Hematopoietic multipotent progenitor cell treated with erythropoietin and hydrocortisone succinate and interleukin-3 and kit ligand, for 4 days (in vitro differentiated cells): Measurements from ENCODE around the gene APIP.

ENCODE experiments used
- DNase-seq: peaks from one replicate; pipeline ENCODE4 v3.0.0-alpha.2; 2015

Gene APIP

GRCh38 chr11:34836958-34837856 is 79.0 kb downstream of the APIP start:
- DNase-seq, result peak; percentile 40

- no peak for DNase-seq
Measured at GRCh38 chr11:34833602-34834001, 82.6 kb downstream of the APIP start.
